Effector memory CD8-positive, alpha-beta T cell (primary cell): Measurements from ENCODE around the gene EFNA2.

Experiments
- ATAC-seq: fragments of 150-1000 bp; cut with Tn5 transposase; replicated peaks from 2 replicates; pipeline ENCODE4 v1.10.0; 2021; ENCODE audit warnings: mild to moderate bottlenecking, moderate library complexity
- DNase-seq, 3 experiments: peaks; one replicate each; pipeline ENCODE4 v3.0.0; 2021
- H3K27ac Mint-ChIP-seq, 2 donors: one replicate each; pipeline ENCODE4 v1.8.0; 2022; ENCODE audit warnings: mild to moderate bottlenecking in 2 of 2, mixed read lengths in 2 of 2, moderate library complexity in 2 of 2
- H3K27me3 Mint-ChIP-seq, 2 donors: one replicate each; pipeline ENCODE4 v1.8.0; 2022; ENCODE audit warnings: mixed read lengths in 2 of 2
- H3K36me3 Mint-ChIP-seq: one replicate; pipeline ENCODE4 v1.8.0; 2022; ENCODE audit warnings: mild to moderate bottlenecking, moderate library complexity, mixed read lengths; ENCODE audit not compliant: insufficient read depth
- H3K4me1 Mint-ChIP-seq, 2 donors: one replicate each; pipeline ENCODE4 v1.8.0; 2022; ENCODE audit warnings: low read depth in 2 of 2, mixed read lengths in 2 of 2
- H3K4me3 Mint-ChIP-seq, 2 donors: one replicate each; pipeline ENCODE4 v1.8.0; 2022; ENCODE audit warnings: mild to moderate bottlenecking in 2 of 2, mixed read lengths in 2 of 2, moderate library complexity in 2 of 2
- H3K9me3 Mint-ChIP-seq, 2 donors: one replicate each; pipeline ENCODE4 v1.8.0; 2022; ENCODE audit warnings: mixed read lengths in 2 of 2
- total RNA-seq, 9 experiments: gene quantifications; one replicate each; lab custom pipeline; 2026; lab: John Stamatoyannopoulos, UW

The EFNA2 gene
- 0 to 0.63 (median 0) reads per million in 9 experiments for total RNA-seq

DNA sequence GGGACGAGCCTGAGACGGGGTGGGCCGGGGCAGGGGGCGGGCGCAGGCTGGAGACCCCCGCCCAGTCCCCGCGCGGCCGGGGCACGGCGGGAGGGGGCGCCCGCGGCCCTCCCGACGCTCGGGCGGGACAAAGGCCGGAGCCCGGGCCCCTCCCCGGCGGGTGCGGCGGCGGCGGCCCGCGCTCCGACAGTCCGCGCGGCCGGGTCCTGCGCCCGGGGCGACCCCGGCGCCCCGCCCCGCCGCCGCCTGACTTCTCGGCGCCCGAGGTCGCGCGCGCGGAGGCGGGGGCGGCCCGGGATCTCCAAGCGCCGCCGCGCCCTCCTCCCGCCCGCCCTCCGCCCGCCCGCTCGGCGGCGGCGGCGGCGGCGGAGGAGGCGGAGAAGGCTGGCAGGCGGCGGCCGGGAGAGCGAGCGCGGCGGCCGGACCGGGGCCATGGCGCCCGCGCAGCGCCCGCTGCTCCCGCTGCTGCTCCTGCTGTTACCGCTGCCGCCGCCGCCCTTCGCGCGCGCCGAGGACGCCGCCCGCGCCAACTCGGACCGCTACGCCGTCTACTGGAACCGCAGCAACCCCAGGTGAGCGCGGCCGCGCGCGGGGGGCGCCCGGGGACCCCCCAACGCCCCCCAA is at the start of gene EFNA2:
EFNA2 (plus strand) TSS at position 137 of the 624 bp plus-strand sequence; CDS start at position 433, 296 bp downstream.
- ATAC-seq (peak; percentile 26), DNase-seq (no peak)
- H3K4me1 Mint-ChIP-seq, result peaks cover 4 to 12% of the 10 kb centered on the region in 2 donors
- no peak within 1 kb of the TSS for H3K27ac Mint-ChIP-seq
- H3K4me3 Mint-ChIP-seq, result peak within 1 kb of the TSS; percentile 74 to 79
- peaks cover 20 to 56% of the 10 kb centered on the region in 2 donors for H3K27me3 Mint-ChIP-seq
- H3K9me3 Mint-ChIP-seq, result no peaks in the 10 kb centered on the region
- H3K36me3 Mint-ChIP-seq, result peaks cover 3% of the 10 kb centered on the region

DNA sequence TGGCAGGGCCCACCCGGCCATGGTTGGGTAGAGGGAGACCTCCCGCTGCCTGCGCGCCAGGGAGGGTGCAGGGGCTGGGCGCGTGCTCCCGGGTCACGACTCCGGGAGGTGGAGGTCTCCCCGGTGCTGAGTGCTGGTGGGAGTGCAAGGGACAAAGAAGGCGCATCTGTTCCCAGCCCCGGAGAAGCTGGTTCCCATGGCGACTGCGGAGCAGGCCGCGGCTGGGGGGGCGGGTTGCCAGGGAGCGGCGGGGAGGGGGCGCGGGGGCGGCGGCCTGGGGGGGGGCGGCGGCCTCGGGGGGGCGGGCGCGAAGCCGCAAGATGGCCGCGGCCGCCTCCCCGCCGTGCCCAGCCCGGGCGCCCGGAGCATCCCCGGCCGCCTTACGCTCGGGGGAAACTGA is 49.1 kb upstream of the EFNA2 start:
- Mint-ChIP-seq H3K9me3 (no peaks in the 10 kb centered on the region), H3K4me3 (peak overlapping the region; percentile 57 to 60), H3K36me3 (peaks cover 20% of the 10 kb centered on the region), H3K4me1 (peaks cover 12 to 18% of the 10 kb centered on the region in 2 donors), H3K27ac (no peak overlapping the region), H3K27me3 (peaks cover 10 to 11% of the 10 kb centered on the region in 2 donors)
- ATAC-seq (no peak), DNase-seq (no peak)

DNA sequence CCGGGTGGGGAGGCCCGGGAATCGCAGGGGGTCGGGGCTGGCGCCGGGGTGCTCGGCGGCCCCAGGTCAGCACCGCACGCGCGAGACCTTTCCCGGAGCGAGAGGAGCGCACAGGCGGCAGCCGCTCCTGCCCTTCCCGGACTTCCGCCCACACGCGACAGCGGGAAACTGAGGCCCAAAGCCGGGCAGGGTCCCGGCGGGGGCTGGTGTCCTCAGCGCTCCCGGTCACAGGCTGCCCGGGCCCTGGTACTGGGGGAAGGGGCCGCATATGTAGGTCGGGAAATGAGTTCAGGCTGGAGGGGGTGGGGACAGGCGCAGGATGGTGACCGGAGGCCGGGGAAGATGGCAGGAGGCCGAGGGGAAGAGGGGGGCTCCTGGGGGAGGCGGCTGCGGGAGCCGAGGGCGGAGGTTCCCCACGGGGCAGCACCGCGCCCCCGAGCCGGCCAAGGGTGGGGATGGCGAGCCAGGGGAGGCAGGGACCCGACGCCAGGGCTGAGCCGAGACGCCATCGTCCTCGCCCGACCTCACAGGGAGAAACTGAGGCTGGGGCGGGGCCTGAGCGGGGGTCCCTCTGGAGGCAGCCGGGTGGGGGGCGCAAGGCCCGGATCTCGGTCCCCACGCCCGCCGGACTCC is 48.5 kb upstream of the EFNA2 start:
- ATAC-seq, result no peak
- H3K27ac Mint-ChIP-seq, result no peak overlapping the region
- H3K36me3 Mint-ChIP-seq, result peaks cover 20% of the 10 kb centered on the region
- H3K27me3 Mint-ChIP-seq, result peaks cover 10 to 11% of the 10 kb centered on the region in 2 donors
- no peaks in the 10 kb centered on the region for H3K9me3 Mint-ChIP-seq
- peak overlapping the region; percentile 57 to 59 for H3K4me3 Mint-ChIP-seq
- no peak for DNase-seq
- H3K4me1 Mint-ChIP-seq, result peaks cover 14 to 18% of the 10 kb centered on the region in 2 donors

DNA sequence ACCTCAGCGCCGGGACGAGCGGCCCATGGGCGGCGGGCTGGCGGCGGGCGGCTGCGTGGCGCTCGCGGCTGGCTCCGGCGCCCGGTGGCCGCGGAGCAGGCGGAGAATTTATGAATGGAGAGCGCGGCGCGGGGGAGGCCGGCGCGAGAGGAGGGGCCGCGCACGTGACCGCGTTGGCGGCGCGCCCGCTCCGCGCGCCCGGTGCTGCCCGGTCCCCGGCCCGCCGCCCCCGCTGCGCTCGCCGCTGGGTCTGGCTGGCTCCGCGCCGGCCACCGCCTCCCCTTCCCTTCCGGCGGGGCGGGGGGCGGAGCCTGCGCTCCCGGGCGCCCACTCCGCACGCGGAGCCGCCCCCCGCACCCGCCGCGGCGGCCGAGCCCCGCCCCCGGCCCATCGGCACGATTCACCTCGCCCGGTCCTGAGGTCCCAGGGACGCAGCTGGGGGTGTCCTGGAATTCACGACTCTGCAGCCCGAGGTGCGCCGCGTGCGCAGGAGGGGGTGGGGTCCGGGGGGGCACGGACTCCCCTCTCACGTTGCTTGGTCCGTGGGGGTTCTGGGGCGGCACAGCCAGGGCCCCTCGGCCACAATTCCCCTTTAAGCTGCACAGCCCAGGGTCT is 47.8 kb upstream of the EFNA2 start, which contains the start of gene CBARP:
CBARP (minus strand) TSS at position 252 of the 615 bp plus-strand sequence. CDS start 1,905 bp downstream, outside the sequence.
- no peak for DNase-seq
- Mint-ChIP-seq H3K36me3 (peaks cover 23% of the 10 kb centered on the region), H3K9me3 (no peaks in the 10 kb centered on the region), H3K27ac (peak within 1 kb of the TSS; percentile 77 to 81), H3K4me1 (peaks cover 18 to 23% of the 10 kb centered on the region in 2 donors), H3K4me3 (peak within 1 kb of the TSS; percentile 85 to 89), H3K27me3 (peaks cover 10 to 11% of the 10 kb centered on the region in 2 donors)
- ATAC-seq, result peak; percentile 1

DNA sequence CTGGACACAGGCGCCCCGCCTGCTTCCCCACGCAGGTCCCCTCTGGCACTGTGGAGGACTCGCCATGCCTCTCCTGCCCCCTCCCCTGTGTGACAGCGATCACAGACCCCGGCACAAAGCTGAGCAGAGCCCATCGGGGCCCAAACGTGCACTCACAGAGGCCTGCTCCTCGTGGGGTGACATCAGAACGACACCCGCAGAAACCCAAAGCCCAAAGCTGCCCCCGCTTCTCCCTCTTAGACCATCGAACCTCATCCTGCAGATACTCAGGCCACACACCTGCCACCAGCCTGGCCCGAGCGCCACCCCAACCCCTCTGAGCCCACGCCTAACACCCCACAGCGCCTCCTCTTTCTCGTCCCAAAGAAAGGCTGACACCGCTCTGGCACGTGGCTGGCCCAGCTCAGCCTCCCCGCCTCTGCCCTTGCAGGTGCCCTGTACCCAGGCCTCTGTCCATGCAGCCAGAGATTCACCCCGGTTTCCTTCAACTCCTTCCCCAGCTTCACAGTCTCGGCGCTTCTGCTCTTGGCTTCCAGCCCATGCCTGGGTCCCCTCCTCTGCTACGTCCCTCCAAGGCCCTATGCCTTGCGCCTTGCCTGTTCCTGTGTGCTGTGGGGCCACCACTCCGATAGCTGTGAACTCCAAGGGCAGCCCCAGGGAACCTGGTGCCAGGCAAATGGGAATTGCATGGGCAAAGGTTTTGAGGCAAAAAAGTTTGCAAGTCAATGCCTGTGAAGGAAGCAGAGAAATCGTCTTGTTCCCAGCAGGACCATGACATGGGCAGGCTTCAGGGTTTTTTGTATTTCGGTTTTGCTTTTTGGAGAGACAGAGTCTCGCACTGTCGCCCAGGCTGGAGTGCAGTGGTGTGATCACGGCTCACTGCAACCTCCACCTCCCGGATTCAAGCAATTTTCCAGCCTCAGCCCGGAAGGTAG is 47.0 kb upstream of the EFNA2 start:
- Mint-ChIP-seq H3K4me1 (peaks cover 18 to 24% of the 10 kb centered on the region in 2 donors), H3K9me3 (no peaks in the 10 kb centered on the region), H3K4me3 (peak overlapping the region; percentile 85 to 89), H3K36me3 (peaks cover 23% of the 10 kb centered on the region), H3K27me3 (peaks cover 10 to 11% of the 10 kb centered on the region in 2 donors), H3K27ac (peak overlapping the region; percentile 77 to 81)
- ATAC-seq (no peak), DNase-seq (no peak)

DNA sequence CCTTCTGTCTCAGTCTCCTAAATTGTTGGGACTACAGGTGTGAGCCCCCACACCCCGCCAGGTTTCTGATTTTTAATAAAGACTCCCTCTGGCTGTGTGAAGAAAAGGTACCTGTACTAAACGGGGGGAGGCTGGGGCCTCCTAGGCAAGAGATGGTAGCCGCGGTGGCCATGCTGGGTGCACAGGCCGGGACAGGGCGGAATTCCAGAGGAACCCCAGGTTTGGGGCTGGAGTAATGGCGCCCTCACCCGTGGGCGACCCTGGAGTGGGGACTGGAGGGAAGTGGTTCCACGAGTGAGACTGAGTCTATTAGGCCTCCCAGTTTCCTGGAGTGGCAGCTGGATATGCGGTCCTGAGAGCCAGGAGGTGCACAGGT is 46.3 kb upstream of the EFNA2 start:
- Mint-ChIP-seq H3K36me3 (peaks cover 23% of the 10 kb centered on the region), H3K4me3 (peak overlapping the region; percentile 85 to 89), H3K4me1 (peaks cover 18 to 24% of the 10 kb centered on the region in 2 donors), H3K9me3 (no peaks in the 10 kb centered on the region), H3K27me3 (peaks cover 10 to 11% of the 10 kb centered on the region in 2 donors), H3K27ac (peak overlapping the region; percentile 77 to 81)
- DNase-seq, result no peak
- no peak for ATAC-seq

DNA sequence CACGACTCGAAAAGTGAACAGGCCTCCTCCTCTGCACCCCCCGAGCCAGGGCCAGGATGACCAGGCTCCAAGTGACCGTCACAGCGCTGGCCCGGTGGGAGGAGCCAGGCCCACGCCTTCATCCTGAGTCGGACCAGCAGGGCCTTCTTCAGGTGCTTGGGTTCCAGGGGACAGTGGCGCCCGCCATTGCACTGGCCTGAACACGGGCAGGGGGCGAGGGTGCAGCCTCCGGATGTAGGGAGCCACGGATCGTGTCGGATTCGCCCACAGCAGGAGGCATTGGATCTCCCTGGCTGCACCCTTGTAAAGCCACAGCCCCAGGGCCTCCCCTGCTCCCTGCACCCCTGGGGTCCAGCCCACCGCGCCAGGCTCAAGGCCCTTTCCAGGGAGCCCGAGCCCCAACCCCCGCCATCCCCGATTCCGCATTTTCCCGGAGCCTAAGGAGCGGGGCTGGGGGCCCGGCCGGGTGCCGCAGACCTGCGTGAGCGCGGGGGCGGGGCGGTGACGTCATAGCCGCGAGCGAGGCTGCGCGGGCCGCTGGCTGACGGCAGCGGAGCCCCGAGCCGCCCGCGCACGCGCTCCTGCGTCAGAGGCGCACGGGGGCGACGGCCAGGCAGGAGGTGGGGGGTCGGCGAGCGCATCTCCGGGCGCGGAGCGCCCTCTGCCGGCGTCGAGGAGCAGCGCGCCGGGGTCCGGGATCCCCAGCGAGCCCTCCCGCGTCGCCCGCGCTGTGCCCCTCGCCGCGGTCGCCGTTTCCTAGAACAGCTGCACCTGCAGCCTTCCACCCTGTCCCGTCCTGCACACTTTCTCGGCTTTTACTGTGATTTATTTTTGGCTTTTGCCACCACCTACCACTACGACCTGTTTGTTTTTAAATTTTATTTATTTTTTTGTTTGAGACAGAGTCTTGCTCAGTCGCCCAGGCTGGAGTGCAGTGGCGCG is 45.6 kb upstream of the EFNA2 start:
- Mint-ChIP-seq H3K4me1 (peaks cover 21 to 29% of the 10 kb centered on the region in 2 donors), H3K9me3 (no peaks in the 10 kb centered on the region), H3K27me3 (peaks cover 10 to 11% of the 10 kb centered on the region in 2 donors), H3K4me3 (peak overlapping the region; percentile 85 to 89), H3K27ac (peak overlapping the region; percentile 77 to 81), H3K36me3 (peaks cover 28% of the 10 kb centered on the region)
- ATAC-seq (peak; percentile 63), DNase-seq (peak; percentile 91 to 96 (median 92))

DNA sequence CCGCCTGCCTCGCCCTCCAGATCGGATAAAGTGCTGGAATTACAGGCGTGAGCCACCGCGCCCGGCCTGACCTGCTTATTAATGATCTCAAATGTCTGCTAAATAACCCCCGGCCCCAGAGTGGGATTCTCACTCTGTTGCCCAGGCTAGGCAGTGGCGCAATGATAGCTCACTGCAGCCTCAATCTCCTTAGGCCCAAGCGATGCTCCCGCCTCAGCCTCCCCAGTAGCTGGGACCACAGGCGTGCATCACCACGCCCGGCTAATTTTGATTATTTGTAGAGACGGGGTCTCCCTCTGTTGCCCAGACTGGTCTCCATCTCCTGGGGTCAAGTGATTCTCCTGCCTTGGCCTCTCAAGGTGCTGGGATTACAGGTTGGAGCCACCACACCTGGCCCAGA is 44.7 kb upstream of the EFNA2 start:
- peak overlapping the region; percentile 81 to 85 for H3K4me3 Mint-ChIP-seq
- H3K36me3 Mint-ChIP-seq, result peaks cover 28% of the 10 kb centered on the region
- DNase-seq (no peak), ATAC-seq (no peak)
- peak overlapping the region; percentile 71 to 92 for H3K27ac Mint-ChIP-seq
- no peaks in the 10 kb centered on the region for H3K9me3 Mint-ChIP-seq
- peaks cover 21 to 29% of the 10 kb centered on the region in 2 donors for H3K4me1 Mint-ChIP-seq
- peaks cover 10 to 11% of the 10 kb centered on the region in 2 donors for H3K27me3 Mint-ChIP-seq

DNA sequence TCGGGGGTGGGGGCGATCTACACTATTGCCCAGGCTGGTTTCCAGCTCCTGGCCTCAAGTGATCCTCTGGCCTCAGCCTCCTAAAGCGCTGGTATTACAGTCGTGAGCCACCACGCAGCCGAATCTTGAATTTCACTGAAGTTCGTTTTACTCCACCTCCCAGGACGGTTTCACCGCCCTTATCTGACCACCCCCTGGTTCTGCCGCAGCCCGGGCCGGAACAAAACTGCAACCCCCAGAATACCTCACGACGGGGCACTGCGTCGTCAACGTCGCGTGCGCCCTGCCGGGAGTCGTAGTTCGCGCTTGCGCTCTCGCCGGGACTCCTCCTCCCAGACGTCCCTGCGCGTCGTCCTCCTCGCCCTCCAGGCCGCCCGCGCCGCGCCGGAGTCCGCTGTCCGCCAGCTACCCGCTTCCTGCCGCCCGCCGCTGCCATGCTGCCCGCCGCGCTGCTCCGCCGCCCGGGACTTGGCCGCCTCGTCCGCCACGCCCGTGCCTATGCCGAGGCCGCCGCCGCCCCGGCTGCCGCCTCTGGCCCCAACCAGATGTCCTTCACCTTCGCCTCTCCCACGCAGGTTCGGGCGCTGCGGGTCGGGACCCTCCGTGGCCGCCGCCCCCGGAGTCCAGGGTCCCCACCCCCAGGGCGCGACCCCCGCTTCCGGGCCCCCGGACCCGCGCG is 44.1 kb upstream of the EFNA2 start, which contains the start of gene ATP5F1D:
ATP5F1D (plus strand) TSS at position 335 of the 679 bp plus-strand sequence; CDS start at position 435, 100 bp downstream.
- peak; percentile 64 for ATAC-seq
- Mint-ChIP-seq H3K4me1 (peaks cover 21 to 27% of the 10 kb centered on the region in 2 donors), H3K4me3 (peak within 1 kb of the TSS; percentile 81 to 85), H3K9me3 (no peaks in the 10 kb centered on the region), H3K27me3 (peaks cover 10 to 11% of the 10 kb centered on the region in 2 donors), H3K36me3 (peaks cover 30% of the 10 kb centered on the region), H3K27ac (peak within 1 kb of the TSS; percentile 71 to 92)
- DNase-seq, result peak; percentile 80 to 86 (median 84)

DNA sequence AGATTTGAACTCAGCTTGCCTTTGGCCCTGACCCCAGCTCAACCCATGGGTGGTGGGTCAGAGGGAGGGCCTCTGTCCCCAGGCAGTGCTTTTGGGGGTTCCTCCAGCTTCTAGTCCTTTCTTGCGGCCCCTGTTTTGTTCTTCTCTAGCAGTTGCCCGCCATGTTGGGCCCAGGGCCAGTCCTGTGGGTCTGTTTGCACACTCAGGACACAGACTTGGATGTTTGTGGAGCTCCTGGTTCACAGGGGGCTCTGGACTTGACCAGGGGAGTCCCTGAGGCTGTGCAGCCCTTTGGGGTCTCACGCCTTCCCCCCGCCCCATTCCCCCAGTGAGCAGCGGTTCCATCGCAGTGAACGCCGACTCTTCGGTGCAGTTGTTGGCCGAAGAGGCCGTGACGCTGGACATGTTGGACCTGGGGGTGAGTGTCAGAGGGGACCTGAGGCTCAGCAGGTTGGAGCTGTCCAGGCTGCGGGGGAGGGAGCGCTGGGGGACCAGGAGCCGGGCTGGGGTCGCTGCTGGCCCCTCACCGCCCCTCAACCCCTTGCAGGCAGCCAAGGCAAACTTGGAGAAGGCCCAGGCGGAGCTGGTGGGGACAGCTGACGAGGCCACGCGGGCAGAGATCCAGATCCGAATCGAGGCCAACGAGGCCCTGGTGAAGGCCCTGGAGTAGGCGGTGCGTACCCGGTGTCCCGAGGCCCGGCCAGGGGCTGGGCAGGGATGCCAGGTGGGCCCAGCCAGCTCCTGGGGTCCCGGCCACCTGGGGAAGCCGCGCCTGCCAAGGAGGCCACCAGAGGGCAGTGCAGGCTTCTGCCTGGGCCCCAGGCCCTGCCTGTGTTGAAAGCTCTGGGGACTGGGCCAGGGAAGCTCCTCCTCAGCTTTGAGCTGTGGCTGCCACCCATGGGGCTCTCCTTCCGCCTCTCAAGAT is 41.6 kb upstream of the EFNA2 start:
- H3K9me3 Mint-ChIP-seq, result no peaks in the 10 kb centered on the region
- H3K4me1 Mint-ChIP-seq, result peaks cover 13 to 19% of the 10 kb centered on the region in 2 donors
- H3K27ac Mint-ChIP-seq, result peak overlapping the region; percentile 63 to 68
- ATAC-seq (peak; percentile 43), DNase-seq (peak; percentile 86 to 91 (median 89))
- peaks cover 33% of the 10 kb centered on the region for H3K36me3 Mint-ChIP-seq
- H3K4me3 Mint-ChIP-seq, result peak overlapping the region; percentile 53 to 62
- peaks cover under 1 to 1% of the 10 kb centered on the region in 2 donors for H3K27me3 Mint-ChIP-seq
